GM18526 (cell line): ENCODE measurements around the gene BCL3.

Experiments
- POLR2A ChIP-seq: IDR thresholded peaks from 3 replicates; pipeline ENCODE4 v1.6.1; 2011; ENCODE audit not compliant: insufficient read length; ENCODE audit errors: extremely low read depth

BCL3 gene

GRCh38 chr19:44717603-44718002 is 30.9 kb upstream of the BCL3 start:
- TF ChIP-seq POLR2A, result no peak

GRCh38 chr19:44718441-44719261 is 29.9 kb upstream of the BCL3 start:
- TF ChIP-seq POLR2A, result no peak

- no peak for TF ChIP-seq POLR2A
Observed at GRCh38 chr19:44719262-44719701, 29.2 kb upstream of the BCL3 start.

GRCh38 chr19:44720945-44721344 is 27.6 kb upstream of the BCL3 start:
- no peak for TF ChIP-seq POLR2A

- TF ChIP-seq POLR2A, result no peak
Observed at GRCh38 chr19:44722131-44723121, 26.1 kb upstream of the BCL3 start.

GRCh38 chr19:44723299-44723951 is 25.1 kb upstream of the BCL3 start:
- TF ChIP-seq POLR2A, result no peak

- no peak for TF ChIP-seq POLR2A
Observed at GRCh38 chr19:44723952-44724319, 24.6 kb upstream of the BCL3 start.

GRCh38 chr19:44725251-44725650 is 23.3 kb upstream of the BCL3 start:
- TF ChIP-seq POLR2A, result no peak

GRCh38 chr19:44725684-44726083 is 22.8 kb upstream of the BCL3 start:
- TF ChIP-seq POLR2A, result no peak

GRCh38 chr19:44726465-44726864 is 22.0 kb upstream of the BCL3 start:
- no peak for TF ChIP-seq POLR2A

- no peak for TF ChIP-seq POLR2A
Observed at GRCh38 chr19:44728178-44728577, 20.3 kb upstream of the BCL3 start.

GRCh38 chr19:44729516-44730033 is 18.9 kb upstream of the BCL3 start:
- TF ChIP-seq POLR2A, result no peak

GRCh38 chr19:44731081-44731480 is 17.4 kb upstream of the BCL3 start:
- no peak for TF ChIP-seq POLR2A

- no peak for TF ChIP-seq POLR2A
Observed at GRCh38 chr19:44731622-44732021, 16.9 kb upstream of the BCL3 start.
